Forelimb muscle (tissue), 1 donor: Measurements from ENCODE around the gene LTN1. TPM values are rescaled to one million over a fixed set of nuclear protein-coding genes. Genes with fewer than 3 reads are reported as not detected.
"Not testable (repeated sequence)": the region's sequence is repeated elsewhere in the genome, so short reads cannot be mapped to it uniquely, and the experiment has no call there.

Experiments
- DNase-seq: peaks from one replicate; pipeline ENCODE4 v3.0.0-alpha.2; 2013; ENCODE audit warnings: low read depth
- polyA plus RNA-seq: library from polyadenylated mRNA; unstranded; fragments of 120-200 nt; gene quantifications from one replicate; pipeline ENCODE4 v1.2.1, GENCODE V29; 2013; ENCODE audit not compliant: insufficient read length

LTN1 gene, protein sequence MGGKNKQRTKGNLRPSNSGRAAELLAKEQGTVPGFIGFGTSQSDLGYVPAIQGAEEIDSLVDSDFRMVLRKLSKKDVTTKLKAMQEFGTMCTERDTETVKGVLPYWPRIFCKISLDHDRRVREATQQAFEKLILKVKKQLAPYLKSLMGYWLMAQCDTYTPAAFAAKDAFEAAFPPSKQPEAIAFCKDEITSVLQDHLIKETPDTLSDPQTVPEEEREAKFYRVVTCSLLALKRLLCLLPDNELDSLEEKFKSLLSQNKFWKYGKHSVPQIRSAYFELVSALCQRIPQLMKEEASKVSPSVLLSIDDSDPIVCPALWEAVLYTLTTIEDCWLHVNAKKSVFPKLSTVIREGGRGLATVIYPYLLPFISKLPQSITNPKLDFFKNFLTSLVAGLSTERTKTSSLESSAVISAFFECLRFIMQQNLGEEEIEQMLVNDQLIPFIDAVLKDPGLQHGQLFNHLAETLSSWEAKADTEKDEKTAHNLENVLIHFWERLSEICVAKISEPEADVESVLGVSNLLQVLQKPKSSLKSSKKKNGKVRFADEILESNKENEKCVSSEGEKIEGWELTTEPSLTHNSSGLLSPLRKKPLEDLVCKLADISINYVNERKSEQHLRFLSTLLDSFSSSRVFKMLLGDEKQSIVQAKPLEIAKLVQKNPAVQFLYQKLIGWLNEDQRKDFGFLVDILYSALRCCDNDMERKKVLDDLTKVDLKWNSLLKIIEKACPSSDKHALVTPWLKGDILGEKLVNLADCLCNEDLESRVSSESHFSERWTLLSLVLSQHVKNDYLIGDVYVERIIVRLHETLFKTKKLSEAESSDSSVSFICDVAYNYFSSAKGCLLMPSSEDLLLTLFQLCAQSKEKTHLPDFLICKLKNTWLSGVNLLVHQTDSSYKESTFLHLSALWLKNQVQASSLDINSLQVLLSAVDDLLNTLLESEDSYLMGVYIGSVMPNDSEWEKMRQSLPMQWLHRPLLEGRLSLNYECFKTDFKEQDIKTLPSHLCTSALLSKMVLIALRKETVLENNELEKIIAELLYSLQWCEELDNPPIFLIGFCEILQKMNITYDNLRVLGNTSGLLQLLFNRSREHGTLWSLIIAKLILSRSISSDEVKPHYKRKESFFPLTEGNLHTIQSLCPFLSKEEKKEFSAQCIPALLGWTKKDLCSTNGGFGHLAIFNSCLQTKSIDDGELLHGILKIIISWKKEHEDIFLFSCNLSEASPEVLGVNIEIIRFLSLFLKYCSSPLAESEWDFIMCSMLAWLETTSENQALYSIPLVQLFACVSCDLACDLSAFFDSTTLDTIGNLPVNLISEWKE (N-terminal part only)
- polyA plus RNA-seq: 22.5 TPM

DNA sequence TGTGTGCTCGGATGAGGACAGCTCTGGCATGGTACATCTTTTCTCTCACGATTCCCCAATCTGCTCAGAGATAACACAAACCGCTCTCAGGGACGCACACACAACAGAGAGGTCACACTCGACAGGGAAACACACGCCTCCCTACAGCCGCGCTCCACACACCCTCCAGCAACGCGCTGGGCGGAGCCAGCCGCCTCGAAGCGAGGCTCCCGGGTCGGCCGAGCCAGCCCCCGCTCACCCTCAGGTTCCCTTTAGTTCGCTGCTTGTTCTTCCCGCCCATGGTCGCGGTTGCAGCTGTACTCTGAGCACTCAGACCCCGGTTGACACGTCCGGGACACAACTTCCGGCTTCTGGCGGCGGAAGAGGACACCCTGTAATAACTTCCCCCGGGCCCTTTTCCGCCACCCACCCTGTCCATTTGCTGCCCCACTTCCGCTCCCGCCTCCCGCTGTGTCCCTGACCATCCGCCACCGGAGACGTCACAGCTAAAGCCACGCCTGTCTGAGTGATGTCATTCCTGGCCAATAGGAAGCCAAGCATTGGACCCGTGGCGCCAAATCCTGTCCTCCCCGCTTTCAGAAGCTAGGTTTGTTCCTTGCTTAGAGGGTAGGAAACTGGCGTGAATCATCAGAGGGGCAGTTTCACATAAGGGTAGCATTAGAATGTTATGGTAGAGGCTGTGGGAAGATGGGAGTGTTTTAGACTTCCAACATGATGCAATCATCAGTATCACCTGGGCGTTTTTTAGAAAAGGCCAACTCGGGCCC, at the start of gene LTN1:
TSS of gene LTN1 (minus strand) at position 352 of the 767 bp plus-strand sequence. CDS start at position 280, 72 bp downstream.
- DNase-seq: peak; percentile 98

DNA sequence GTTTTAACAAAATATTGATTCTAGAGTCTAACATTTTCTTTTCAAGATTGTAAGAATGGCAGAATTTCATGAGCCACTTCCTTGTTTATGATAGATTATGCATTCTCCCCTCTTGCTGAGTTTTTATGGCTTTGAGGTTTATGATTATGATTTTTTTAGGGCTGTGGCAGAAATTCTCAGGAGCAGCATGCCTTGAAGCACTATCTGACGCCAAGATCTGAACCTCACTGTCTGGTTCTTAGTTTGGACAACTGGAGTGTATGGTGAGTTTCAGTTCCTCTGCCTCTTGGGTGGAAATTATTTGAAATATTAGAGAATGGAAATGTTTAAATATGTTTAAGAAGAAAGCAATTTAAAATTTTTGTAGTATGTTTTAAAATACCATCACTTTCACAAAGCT, 42.0 kb upstream of the LTN1 start:
- no peak for DNase-seq

DNA sequence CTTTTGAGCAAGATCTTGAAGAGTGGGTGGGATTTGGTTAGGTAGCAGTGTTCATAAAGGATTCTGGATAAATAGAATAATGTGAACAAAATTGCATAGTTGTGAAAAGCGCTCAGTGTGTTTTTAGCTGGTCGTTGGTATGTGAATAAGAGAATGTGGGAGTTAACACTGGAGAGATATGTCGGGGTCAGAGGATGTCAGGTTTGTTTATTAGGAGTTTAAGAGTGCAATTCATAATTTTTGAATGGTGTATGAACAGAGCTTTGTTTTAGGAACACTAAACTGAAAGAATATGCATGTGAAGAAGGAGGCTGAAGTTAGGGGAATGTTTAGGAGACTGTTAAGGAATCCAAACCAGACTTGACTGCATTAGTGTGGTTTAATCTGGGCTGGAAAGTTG, 41.2 kb upstream of the LTN1 start:
- DNase-seq: no peak

DNA sequence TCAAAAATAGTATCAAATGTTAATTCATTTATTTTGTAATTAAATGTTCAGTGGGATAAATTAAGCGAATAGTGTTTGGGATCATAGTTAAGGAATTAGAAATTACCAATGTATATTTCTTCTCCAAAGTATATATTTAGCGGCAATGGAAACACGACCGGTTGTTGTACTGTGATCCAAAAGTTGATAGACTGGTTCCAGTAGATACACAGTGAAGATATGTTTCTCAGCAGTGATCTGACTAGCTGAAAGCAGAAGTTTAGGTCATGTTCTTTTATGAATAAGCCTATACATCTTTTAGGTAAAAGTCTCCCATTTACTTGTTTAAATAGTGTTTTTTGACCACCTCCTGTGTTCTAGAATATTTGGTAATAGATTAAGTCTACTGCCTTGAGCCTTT, 40.6 kb upstream of the LTN1 start:
- DNase-seq: no peak

DNA sequence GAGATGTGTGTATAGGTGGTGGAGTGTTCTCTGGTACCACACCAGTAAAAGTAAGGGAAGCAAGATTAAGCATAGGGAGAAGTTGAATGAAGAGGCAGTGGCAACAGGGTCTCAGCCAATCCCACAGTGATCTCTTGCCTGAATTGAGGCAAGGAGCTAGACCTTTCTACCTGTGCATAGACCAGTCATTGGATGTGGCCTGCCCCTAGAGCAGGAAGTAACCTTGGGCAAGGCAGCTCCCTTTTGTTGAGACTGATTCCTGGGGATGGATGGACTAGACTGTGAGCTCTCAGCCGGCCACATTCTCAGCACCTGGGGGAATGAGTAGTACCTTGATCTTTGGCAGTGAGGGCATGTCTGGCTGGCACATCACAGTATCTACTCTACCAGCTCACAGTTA, 38.2 kb upstream of the LTN1 start:
- no peak for DNase-seq

DNA sequence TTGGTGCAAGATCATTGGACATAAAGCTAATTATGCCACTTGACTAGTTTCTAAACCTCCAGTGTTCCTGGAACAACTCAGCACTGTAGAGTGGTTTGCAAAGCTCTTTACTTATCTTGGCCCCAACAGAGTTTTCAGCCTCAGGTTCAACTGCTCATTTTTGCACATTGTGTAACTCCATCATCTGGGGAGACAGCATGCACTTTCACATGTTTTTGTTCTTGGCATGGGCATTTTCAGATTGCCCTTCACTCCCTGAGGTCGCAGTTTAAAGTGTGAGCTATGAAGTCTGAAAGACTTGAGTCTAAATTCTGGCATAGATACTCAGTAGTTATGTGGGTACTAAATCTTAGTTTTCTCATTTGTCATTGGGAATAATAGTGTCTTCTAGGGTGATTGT, 36.8 kb upstream of the LTN1 start:
- no peak for DNase-seq

DNA sequence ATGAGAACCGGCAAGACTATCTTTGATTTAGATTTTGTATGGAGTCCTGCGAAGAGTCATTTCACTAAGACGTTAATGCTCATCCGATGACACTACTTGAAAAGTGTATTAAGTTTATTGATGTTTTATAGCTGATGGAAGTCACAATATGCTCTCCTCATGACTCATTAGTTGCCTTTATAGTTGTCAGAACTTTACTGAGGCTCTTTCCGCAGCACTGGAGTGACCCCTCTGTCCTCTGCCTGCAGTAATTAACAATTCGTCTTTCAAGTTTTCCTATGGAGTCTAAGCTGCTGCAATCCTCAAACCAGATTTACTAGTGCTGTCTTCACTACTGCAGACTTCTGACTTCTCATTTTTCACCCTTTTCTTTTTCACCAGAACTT, 32.6 kb upstream of the LTN1 start:
- no peak for DNase-seq

DNA sequence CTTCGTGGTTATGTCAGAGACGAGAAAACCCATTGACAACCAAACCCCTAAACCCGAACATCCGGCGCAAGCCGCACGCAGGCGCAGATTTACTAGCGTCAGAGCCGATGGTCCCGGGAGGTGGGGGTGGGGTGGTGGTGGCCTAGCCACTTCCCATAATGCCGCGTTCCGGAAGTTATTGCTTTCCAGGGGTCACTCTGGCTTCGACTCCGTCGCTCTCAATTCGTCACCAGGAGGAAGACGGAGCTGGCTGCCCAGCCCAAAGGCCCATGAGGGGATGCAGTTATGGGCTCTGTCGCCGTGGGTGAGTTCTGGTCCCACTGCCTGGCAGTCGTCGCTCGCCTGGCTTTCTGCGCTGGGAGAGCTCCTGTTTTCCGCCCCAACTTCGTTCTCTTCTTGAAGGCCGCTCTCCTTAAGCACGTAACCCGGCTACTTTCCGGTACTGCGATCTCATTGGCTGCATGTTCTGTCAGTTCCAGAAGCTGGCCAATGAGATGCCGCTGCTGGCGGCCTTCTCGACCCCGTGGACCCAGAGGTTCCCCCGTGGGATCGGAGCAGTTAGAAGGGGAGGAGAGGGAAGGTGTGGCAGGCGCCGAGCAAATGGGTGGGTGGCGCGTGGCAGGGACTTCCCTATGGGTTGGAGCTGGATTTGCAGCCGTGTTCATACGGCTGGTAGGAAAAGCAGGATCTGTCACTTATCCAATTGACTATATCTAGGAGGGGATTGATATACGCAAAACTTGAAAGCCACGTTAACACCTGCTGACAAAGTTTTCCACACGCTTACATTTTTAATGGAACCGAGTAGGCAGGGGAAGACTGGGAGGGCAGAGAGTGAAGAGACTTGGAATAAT, 32.0 kb upstream of the LTN1 start, which contains the start of gene USP16:
TSS of gene USP16 (plus strand) at position 195 of the 854 bp plus-strand sequence. CDS start 3,246 bp downstream, outside the sequence.
- peak; percentile 98 for DNase-seq

DNA sequence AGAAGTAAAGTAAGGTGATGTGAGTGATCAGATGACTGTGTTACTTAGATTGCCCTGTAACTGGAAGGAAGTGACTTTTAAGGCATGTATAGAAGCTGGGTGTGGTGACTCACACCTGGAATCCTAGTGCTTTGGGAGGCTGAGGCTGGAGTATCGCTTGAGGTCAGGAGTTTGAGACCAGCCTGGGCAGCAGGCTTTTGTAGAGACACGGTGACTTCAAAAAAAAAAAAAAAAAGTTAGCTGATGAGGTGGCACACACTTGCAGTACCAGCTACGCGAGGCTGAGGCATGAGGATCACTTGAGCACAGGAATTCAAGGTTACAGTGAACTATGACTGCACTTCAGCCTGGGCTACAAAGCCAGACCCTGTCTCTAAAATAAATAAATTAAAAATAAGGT, 29.5 kb upstream of the LTN1 start:
- DNase-seq: no peak

DNA sequence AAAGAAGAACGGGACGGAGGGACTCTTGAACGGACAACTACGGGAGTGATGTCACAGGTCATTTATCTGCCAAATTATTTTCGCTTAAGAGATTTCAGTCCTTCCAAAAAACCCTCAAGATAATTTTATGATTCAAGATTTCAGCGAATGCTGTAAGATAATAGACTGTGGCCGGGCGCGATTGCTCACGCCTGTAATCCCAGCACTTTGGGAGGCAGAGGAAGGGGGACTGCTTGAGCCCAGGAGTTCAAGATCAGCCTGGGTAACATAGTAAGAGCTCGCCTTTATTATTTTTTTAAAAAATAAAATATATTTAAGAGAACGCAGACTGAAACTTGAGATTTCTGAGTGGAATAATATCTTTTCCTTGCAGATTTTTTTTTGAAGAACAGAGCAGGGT, 25.9 kb upstream of the LTN1 start:
- DNase-seq: no peak

DNA sequence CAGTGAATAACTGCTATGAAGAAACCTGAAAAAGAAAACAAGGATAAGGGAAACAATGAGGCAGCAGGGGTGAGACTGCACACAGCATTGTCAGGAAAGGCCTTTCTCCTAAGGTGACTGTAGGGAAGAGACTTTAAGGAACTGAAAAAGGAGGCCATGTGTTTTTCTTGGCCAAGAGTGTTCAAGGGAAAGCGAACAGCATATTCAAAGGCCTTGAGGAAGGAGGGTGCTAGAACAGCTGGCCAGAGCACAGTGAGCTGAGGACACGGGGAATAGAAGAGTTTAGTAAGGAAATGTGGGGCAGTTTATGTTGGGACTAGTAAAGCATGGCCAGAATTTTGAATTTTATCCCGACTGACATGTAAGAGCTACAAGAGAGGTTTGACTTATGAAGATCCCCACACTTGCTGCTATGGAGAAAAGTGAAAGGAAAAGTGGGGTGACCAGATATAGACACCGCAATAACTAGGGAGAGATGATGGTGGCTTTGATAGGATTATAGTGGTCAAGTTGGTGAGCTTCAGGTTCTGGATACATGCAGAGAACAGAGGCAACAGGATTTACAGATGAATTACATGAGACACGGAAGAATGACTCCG, 25.1 kb upstream of the LTN1 start:
- no peak for DNase-seq

DNA sequence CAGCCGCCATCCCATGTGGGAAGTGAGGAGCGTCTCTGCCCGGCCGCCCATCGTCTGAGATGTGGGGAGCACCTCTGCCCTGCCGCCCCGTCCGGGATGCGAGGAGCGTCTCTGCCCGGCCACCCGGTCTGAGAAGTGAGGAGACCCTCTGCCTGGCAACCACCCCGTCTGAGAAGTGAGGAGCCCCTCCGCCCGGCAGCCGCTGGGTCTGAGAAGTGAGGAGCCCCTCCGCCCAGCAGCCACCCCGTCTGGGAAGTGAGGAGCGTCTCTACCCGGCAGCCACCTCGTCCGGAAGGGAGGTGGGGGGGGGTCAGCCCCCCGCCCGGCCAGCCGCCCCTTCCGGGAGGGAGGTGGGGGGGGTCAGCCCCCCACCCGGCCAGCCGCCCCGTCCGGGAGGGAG, 18.6 kb upstream of the LTN1 start:
- not testable (repeated sequence) for DNase-seq

DNA sequence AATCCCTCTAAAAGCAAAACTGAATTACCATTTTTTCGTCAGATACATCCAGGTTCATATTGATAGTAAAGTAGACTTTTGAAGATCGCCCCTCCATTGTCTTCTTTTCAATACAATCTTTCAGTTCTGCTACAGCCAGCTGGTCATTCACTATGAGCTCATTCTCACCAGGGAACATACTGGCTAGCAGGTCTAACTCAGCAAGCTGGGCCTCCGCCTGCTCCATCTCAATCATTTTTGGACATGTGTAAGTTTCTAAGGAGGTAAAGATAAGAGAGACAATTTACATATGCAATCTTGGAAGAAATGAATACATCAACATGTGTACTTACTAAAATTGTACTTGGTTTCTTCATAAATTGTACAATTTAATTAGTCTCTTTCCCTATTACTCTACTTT, 15.7 kb upstream of the LTN1 start:
- no peak for DNase-seq

DNA sequence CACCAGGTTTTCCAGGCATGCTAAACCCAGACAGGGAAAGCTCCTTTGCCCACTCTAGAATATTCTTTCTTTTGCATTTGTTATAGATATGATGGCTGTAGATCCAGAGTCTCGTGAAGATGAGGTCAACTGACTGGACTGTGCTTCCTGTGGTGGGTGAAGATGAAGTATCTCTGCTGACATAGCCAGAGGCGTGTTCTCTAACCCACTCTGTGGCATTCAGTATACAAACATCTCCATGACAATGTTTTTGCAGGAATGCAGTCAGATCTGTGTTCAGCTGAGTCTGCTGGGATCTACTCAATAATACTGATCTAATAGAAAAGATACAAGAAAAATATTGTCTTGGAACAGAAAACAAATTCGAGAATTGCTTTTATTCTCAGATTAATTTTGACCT, 15.1 kb upstream of the LTN1 start:
- no peak for DNase-seq

DNA sequence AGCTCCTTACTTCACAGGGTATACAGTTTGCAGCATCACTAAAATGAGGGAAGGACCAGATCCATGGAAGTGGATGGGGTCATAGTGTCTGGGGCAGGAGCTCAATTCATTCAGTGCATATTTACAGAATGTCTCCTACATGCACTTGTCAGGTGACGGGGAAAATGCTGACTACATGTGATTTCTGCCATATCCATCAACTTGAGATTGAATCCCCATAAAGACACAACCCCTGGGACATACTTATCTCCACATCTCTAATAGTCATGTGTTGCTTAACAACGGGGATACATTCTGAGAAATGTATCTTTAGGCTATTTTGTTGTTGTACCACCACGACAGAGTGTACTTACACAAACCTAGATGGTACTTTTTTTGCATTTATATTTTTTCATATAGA, 14.5 kb upstream of the LTN1 start:
- DNase-seq: no peak

DNA sequence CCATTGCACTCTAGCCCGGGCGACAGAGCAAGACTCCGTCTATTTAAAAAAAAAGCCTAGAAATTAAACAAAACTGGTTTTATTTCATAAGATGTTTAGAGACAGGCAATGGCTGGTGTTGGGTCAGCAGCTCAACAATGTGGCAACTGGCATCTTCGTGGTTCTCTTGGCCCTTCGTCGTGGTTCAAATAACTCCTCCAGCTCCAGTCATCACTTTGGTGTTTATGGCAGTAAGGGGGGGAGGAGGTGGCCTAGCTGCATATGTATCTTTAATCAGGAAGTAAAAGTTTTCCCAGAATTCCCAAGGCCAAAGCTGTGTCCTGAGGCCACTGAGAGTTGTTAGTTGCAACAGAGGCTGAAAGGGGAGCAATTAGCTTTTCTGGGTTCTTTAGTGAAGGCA, 13.0 kb upstream of the LTN1 start:
- no peak for DNase-seq

DNA sequence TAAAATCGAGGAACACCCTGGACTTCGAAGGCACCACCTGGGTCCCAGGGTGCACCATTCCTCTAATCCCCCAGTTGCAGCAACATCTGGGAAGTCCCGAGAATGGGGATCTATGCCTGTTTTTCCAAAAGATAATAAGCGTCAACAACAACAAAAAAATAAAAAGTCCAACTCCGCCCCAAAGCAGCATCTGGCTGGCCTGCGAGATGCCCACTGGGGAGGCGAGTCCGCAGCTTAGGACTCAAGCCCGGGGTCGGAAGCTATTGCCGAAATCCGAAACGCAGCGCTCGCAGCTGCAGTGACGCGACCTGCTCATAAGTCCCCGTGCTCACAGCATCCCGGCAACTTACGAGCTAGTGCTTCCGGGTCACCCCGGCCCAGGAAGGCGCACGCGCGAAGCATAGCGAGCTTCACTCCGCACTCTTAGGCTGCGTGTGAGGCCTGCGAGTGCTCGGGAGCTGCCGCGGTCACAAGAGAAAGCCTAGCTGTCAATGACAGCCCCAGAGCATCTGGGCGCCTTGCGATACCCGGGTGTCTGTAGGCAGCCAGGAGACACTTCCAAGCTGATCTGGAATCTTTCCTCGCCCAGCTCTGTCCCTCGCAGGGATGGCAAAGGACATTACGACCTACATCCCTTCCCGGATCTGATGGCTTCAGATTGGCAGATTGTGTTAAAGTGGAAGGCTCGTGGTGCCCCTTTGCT, 9.9 kb upstream of the LTN1 start:
- peak; percentile 94 for DNase-seq

DNA sequence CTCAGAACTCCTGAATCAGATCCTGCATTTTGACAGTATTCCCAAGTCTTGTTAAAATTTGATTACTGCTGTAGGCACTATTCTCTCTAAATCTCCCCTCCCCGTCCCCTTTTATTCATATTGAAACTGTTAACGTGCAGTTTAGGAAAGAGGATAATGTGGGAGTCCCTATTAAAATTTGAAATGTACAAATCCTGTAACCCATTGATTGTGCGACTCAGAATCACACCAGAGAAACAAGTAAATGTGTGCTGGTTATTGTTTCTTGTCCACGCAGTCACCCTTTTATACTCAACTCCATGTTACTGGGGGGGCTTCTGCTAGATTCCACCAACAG, 584 bp upstream of the LTN1 start:
- no peak for DNase-seq

DNA sequence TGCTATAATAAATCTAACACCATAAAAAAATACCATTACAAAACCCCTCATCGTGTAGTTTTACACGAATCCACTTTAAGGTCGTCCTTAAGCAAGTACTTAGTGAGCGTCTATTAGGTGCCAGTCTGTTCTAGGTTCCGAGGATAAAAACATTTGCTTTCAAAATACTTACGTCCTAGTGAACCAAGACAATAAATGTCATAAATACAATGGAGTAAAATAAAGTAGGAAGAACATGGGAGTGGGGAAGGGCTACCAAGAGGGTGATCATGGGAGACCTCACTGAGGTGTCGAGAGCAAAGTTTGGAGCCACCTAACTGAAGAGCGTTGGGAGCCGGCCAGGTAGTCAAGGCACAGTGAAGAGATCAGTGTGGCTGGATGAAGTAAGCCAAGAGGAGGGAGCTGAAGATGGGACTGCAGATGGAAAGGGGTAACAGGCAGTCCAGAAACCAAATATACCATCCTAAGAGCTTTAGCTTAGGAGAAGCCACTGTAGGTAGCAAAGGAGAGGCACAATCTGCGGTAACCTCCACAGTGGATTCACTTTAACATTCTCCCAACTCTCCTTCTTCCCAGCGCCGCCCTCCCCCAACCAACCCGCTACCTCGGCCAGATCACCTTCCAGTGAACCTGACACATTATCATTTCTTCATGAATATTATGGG, 684 bp downstream of the LTN1 start:
- DNase-seq: no peak
